Sigmoid colon (tissue), 7 donors: Measurements from ENCODE around the gene DESI1. TPM values are rescaled to one million over a fixed set of nuclear protein-coding genes. Genes with fewer than 3 reads are reported as not detected.
"Not testable (repeated sequence)": the region's sequence is repeated elsewhere in the genome, so short reads cannot be mapped to it uniquely, and the experiment has no call there.

Source experiments
- DNase-seq: peaks from one replicate; pipeline ENCODE4 v3.0.0-alpha.2; 2019
- H3K27ac ChIP-seq, 4 donors: fragments of 200-600 bp; sonication (generic); one replicate each; pipeline ENCODE4 v1.5.1; 2016 to 2019; ENCODE audit warnings: mild to moderate bottlenecking in 1 of 4
- H3K27me3 ChIP-seq, 3 donors: fragments of 200-600 bp; sonication (generic); one replicate each; pipeline ENCODE4 v1.5.1; 2019; ENCODE audit warnings: mild to moderate bottlenecking in 1 of 3
- H3K36me3 ChIP-seq, 4 donors: fragments of 200-600 bp; sonication (generic); one replicate each; pipeline ENCODE4 v1.5.1; 2016 to 2019
- H3K4me1 ChIP-seq, 4 donors: fragments of 200-600 bp; sonication (generic); one replicate each; pipeline ENCODE4 v1.5.1; 2017 to 2019
- H3K4me3 ChIP-seq, 4 donors: fragments of 200-600 bp; sonication (generic); one replicate each; pipeline ENCODE4 v1.5.1; 2017 to 2019; ENCODE audit warnings: mild to moderate bottlenecking in 2 of 4, moderate library complexity in 1 of 4
- H3K9me3 ChIP-seq, 4 donors: fragments of 200-600 bp in 3 of 4; sonication (generic) in 3 of 4; one replicate each; pipeline versions ENCODE4 v1.5.1 to v1.6.1; 2013 to 2019
- CTCF ChIP-seq, 4 experiments: fragments of 450-650 bp in 3 of 4; fragments of 200-600 bp in 1 of 4; IDR thresholded peaks; one replicate each; pipeline ENCODE4 v1.5.1; 2016 to 2019; ENCODE audit warnings: antibody characterized with exemption in 4 of 4, mild to moderate bottlenecking in 3 of 4, moderate library complexity in 2 of 4
- EP300 ChIP-seq, 4 donors: sonication (generic); formaldehyde crosslinking; IDR thresholded peaks; one replicate each; pipeline ENCODE4 v1.6.1; 2017; ENCODE audit warnings: antibody characterized with exemption in 4 of 4
- POLR2A ChIP-seq, 2 donors: fragments of 450-650 bp; IDR thresholded peaks; one replicate each; pipeline ENCODE4 v1.6.1; 2016; ENCODE audit warnings: antibody characterized with exemption in 2 of 2, mild to moderate bottlenecking in 2 of 2, moderate library complexity in 2 of 2
- POLR2AphosphoS5 ChIP-seq, 4 donors: sonication (generic); formaldehyde crosslinking; IDR thresholded peaks; one replicate each; pipeline ENCODE4 v1.6.1; 2017; ENCODE audit warnings: antibody characterized with exemption in 4 of 4
- WGBS, 2 donors: extraction: QIAGEN DNeasy Blood & Tissue Kit; methylation state at CpG; one replicate each; pipeline ENCODE4 v1.1.7; 2013; 5-methylcytosine and 5-hydroxymethylcytosine counted together
- intact Hi-C: fragments of 100-400 bp; cut with DNase I; formaldehyde crosslinking; loops from one replicate; pipeline ENCODE4 v1.15.1; 2023
- polyA plus RNA-seq, 3 donors: library from polyadenylated mRNA; stranded (reverse); fragments of 200-250 nt; gene quantifications; one replicate each; pipeline ENCODE4 v1.2.3, GENCODE V29; 2013
- total RNA-seq, 4 donors: library from RNA; depleted of rRNA; stranded (reverse); fragments of >200 nt; gene quantifications; one replicate each; pipeline ENCODE4 v1.1.0, GENCODE V29; 2016
- donor health status: healthy with polysubstance abuse.
- donor health status: Bipolar disorder and iron deficiency.
- donor health status: healthy.

Gene DESI1
- total and polyA plus RNA-seq, 7 donors = 10.2 to 29.1 (median 14.3) TPM

DNA sequence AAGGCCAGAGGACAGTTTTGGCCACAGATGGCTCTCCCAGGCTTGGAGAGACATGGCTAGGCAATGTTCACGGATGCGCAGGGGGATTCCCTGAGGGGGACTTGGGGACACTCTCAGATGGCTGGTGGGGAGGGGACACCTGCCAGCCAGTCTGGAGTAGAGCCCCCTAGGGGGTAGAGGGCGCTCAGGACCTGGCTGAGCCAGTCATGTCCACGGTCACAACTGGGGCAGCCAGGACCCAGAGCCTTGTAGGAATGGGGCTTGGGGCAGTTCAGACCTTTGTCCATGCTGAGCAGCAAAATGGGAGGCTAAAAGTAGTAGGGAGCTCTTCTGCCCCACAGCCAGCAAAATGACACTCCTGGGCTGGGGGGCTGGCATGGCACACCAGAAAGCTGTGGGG, 58.4 kb downstream of the DESI1 start:
- Histone ChIP-seq H3K9me3 (no peaks in the 10 kb centered on the region), H3K36me3 (no peaks in the 10 kb centered on the region), H3K27ac (peak overlapping the region; percentile 47 to 91 (median 86)), H3K4me1 (peaks cover 0 to 72% (median 60%) of the 10 kb centered on the region in 4 donors), H3K27me3 (no peaks in the 10 kb centered on the region), H3K4me3 (peak overlapping the region in 2 of 4 donors; percentile 1 to 15)
- 82 to 91% methylated on average over 4 of the region's 4 CpGs for WGBS, 2 donors
- no peak for DNase-seq
- intact Hi-C loops = no loop called here
- TF ChIP-seq EP300 (IDR thresholded peaks at IDR 0.05) (no peak), POLR2A (IDR thresholded peaks at IDR 0.05) (no peak), CTCF (IDR thresholded peaks at IDR 0.05) (no peak), POLR2AphosphoS5 (IDR thresholded peaks at IDR 0.05) (no peak)

DNA sequence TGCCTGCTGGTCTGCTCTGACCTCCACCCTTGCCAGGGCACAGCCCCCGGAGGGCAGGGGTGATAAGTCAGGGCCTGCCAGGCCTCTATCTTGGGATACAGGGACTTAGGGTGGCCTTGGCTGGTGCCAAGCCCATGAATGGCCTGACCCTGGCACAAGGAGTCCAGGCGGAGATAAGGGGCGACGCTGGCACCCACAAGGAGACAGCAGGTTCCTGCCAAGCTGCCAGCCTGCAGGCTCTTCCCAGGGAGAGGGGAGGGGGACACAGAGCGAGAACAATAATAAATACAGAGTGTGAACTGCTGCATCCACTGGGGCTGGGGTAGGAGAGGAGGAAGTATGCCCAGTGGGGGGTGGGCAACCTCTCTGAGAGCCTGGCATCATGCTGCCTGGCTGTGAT, 59.1 kb downstream of the DESI1 start:
- intact Hi-C loops = no loop called here
- TF ChIP-seq EP300 (IDR thresholded peaks at IDR 0.05) = no peak
- H3K4me1 ChIP-seq = peaks cover 0 to 72% (median 65%) of the 10 kb centered on the region in 4 donors
- peak overlapping the region; percentile 34 to 59 (median 52) for H3K4me3 ChIP-seq
- H3K9me3 ChIP-seq = no peaks in the 10 kb centered on the region
- no peaks in the 10 kb centered on the region for H3K27me3 ChIP-seq
- peak overlapping the region; percentile 61 to 91 (median 86) for H3K27ac ChIP-seq
- DNase-seq = no peak
- 75 to 83% methylated on average over 5 of the region's 5 CpGs for WGBS, 2 donors
- H3K36me3 ChIP-seq = no peaks in the 10 kb centered on the region

GRCh38 chr22:41561335-41561734, 59.5 kb downstream of the DESI1 start:
- peak; percentile 73 for DNase-seq
- 52 to 59% methylated on average over 10 of the region's 10 CpGs for WGBS, 2 donors

DNA sequence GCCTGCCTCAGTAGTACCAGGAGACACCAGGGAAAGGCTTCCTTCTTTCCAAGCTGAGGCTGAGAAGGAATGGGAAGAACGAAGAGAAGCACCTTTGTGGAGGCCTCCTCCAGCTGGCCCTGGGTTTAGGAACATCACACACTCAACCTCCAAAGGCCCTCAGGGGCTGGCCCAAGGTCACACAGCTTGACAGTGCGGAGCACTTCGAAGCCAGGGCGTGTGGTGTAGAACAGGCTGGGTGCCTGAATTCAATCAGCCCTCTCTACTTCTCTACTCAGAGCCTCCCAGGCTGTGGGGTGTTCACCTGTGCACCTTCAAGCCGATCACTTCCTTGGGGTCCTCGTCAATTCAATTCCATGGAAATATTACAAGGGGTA, 60.8 kb downstream of the DESI1 start:
- no peaks in the 10 kb centered on the region for H3K9me3 ChIP-seq
- 70 to 71% methylated on average over 6 of the region's 6 CpGs for WGBS, 2 donors
- no peaks in the 10 kb centered on the region for H3K27me3 ChIP-seq
- H3K4me1 ChIP-seq = peaks cover 0 to 67% (median 55%) of the 10 kb centered on the region in 4 donors
- TF ChIP-seq POLR2AphosphoS5 (IDR thresholded peaks at IDR 0.05) = no peak
- TF ChIP-seq CTCF (IDR thresholded peaks at IDR 0.05) = no peak
- no peak for TF ChIP-seq EP300 (IDR thresholded peaks at IDR 0.05)
- no peak for TF ChIP-seq POLR2A (IDR thresholded peaks at IDR 0.05)
- no peaks in the 10 kb centered on the region for H3K36me3 ChIP-seq
- intact Hi-C loops = no loop called here
- H3K27ac ChIP-seq = peak overlapping the region; percentile 61 to 91 (median 86)
- DNase-seq = no peak
- H3K4me3 ChIP-seq = peak overlapping the region in 3 of 4 donors; percentile 49 to 59 (median 56)

More at GRCh38 chr22:41561335-41561734, 59.5 kb downstream of the DESI1 start:
- no peaks in the 10 kb centered on the region for H3K36me3 ChIP-seq
- H3K4me1 ChIP-seq = peaks cover 0 to 75% (median 68%) of the 10 kb centered on the region in 4 donors
- peak overlapping the region; percentile 34 to 59 (median 52) for H3K4me3 ChIP-seq
- intact Hi-C loops = no loop called here
- TF ChIP-seq POLR2A (IDR thresholded peaks at IDR 0.05) (no peak), CTCF (IDR thresholded peaks at IDR 0.05) (no peak), EP300 (IDR thresholded peaks at IDR 0.05) (no peak), POLR2AphosphoS5 (IDR thresholded peaks at IDR 0.05) (no peak)
- H3K9me3 ChIP-seq = no peaks in the 10 kb centered on the region
- no peaks in the 10 kb centered on the region for H3K27me3 ChIP-seq
- H3K27ac ChIP-seq = peak overlapping the region; percentile 61 to 91 (median 86)

DNA sequence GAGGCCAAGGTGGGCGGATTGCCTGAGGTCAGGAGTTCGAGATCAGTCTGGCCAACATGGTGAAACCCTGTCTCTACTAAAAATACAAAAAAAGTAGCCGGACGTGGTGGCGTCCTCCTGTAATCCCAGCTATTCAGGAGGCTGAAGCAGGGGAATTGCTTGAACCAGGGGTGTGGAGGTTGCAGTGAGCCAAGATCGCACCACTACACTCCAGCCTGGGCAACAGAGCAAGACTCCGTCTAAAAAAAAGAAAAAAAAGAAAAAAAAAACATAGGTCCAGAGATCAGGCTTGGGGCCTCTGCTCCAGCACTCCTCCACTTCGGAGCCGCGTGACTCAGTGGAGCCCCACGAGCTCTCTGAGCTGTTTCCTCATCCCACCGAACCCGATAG, 62.6 kb downstream of the DESI1 start:
- H3K36me3 ChIP-seq, H3K27me3 ChIP-seq, H3K4me3 ChIP-seq, DNase-seq, intact Hi-C loops, H3K9me3 ChIP-seq: not testable (repeated sequence)
- Histone ChIP-seq H3K4me1 (peaks cover 0 to 51% (median 44%) of the 10 kb centered on the region in 4 donors), H3K27ac (peak overlapping the region; percentile 54 to 73 (median 64))
- 93% methylated on average over 13 of the region's 13 CpGs for WGBS, 2 donors
